Natural killer cell (primary cell): ENCODE data around the gene HDAC4. TPM values are rescaled to one million over a fixed set of nuclear protein-coding genes. Genes with fewer than 3 reads are reported as not detected.

Experiments
- ATAC-seq, 3 donors: fragments of 150-1000 bp in 2 of 3; fragments of 200-7000 bp in 1 of 3; cut with Tn5 transposase; 1 replicate in 1 of 3; 2 replicates in 2 of 3; pipeline ENCODE4 v1.10.0; 2021; ENCODE audit warnings: mild to moderate bottlenecking in 2 of 3, moderate library complexity in 2 of 3
- DNase-seq, 2 donors: peaks; one replicate each; pipeline versions ENCODE4 v3.0.0 to v3.0.0-alpha.2; 2013 to 2021; ENCODE audit warnings: mixed read lengths in 1 of 2
- H3K27ac ChIP-seq: one replicate; pipeline ENCODE4 v1.5.1; 2013; ENCODE audit warnings: mild to moderate bottlenecking, low read length
- H3K27me3 ChIP-seq: one replicate; pipeline ENCODE4 v1.6.1; 2013; ENCODE audit warnings: low read length; ENCODE audit not compliant: control insufficient read depth, insufficient read depth
- H3K36me3 ChIP-seq: one replicate; pipeline ENCODE4 v1.6.1; 2013; ENCODE audit warnings: low read length; ENCODE audit not compliant: control insufficient read depth, insufficient read depth
- H3K4me1 ChIP-seq: one replicate; pipeline ENCODE4 v1.6.1; 2013; ENCODE audit warnings: low read length; ENCODE audit not compliant: control insufficient read depth, insufficient read depth
- H3K4me3 ChIP-seq: one replicate; pipeline ENCODE4 v1.5.1; 2013; ENCODE audit warnings: low read length
- H3K9me3 ChIP-seq: one replicate; pipeline ENCODE4 v1.6.1; 2013; ENCODE audit warnings: low read length; ENCODE audit not compliant: control insufficient read depth, insufficient read depth
- H3K27ac Mint-ChIP-seq, 2 donors: one replicate each; pipeline ENCODE4 v1.8.0; 2022; ENCODE audit warnings: mild to moderate bottlenecking in 2 of 2, mixed read lengths in 2 of 2, moderate library complexity in 1 of 2
- H3K27me3 Mint-ChIP-seq, 2 donors: one replicate each; pipeline ENCODE4 v1.8.0; 2022; ENCODE audit warnings: low read depth in 2 of 2, mixed read lengths in 2 of 2
- H3K36me3 Mint-ChIP-seq: one replicate; pipeline ENCODE4 v1.8.0; 2022; ENCODE audit warnings: mixed read lengths
- H3K4me1 Mint-ChIP-seq, 2 donors: one replicate each; pipeline ENCODE4 v1.8.0; 2022; ENCODE audit warnings: mixed read lengths in 2 of 2
- H3K4me3 Mint-ChIP-seq: one replicate; pipeline ENCODE4 v1.8.0; 2022; ENCODE audit warnings: mild to moderate bottlenecking, moderate library complexity, mixed read lengths
- H3K9me3 Mint-ChIP-seq, 2 donors: one replicate each; pipeline ENCODE4 v1.8.0; 2022; ENCODE audit warnings: mixed read lengths in 2 of 2
- WGBS: methylation state at CpG from one replicate; pipeline ENCODE4 v1.1.7; 2013; ENCODE audit warnings: missing lambda C conversion rate; ENCODE audit not compliant: insufficient coverage; 5-methylcytosine and 5-hydroxymethylcytosine counted together
- intact Hi-C: fragments of 100-400 bp; cut with micrococcal nuclease; formaldehyde crosslinking; loops from one replicate; pipeline ENCODE4 v1.14.2; 2022
- total RNA-seq, 4 donors: library from RNA; stranded (reverse); fragments of 120-200 nt in 1 of 4; gene quantifications; one replicate each; pipeline versions ENCODE4 v1.2.3 to v1.2.4, GENCODE V29; 2013 to 2022
- TF ChIP-seq, protein P1 (sequence below): fragments of 200-600 bp; IDR thresholded peaks from one replicate; pipeline ENCODE4 v1.8.0; 2022; ENCODE audit warnings: antibody characterized with exemption

HDAC4 gene
- total RNA-seq, 3 donors from 2014 or later (not counting 1 experiment from before 2014, with no cell fraction given): 74.9 to 105 (median 100) TPM

DNA sequence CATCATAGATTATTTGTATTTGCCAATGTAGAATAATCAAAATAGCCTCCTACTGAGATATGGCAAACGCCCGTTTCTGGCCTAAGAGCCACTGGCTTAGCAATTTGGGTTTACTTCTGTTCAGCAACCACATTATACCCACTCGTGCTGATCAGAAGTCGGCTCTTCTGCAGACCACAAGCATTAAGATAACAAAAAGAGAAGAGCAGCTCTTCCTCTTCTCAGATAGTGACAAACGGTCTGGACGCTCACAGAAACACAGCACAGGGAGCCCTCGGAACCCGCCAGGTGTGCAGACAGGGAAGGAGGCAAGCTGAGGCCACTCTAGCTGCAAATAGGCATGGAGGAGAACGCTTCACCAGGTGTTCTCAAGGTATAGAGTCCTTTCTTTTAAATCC, 164.0 kb downstream of the HDAC4 start:
- no peaks in the 10 kb centered on the region for H3K36me3 Mint-ChIP-seq
- H3K27ac ChIP-seq: no peak overlapping the region
- TF ChIP-seq, protein P1, sequence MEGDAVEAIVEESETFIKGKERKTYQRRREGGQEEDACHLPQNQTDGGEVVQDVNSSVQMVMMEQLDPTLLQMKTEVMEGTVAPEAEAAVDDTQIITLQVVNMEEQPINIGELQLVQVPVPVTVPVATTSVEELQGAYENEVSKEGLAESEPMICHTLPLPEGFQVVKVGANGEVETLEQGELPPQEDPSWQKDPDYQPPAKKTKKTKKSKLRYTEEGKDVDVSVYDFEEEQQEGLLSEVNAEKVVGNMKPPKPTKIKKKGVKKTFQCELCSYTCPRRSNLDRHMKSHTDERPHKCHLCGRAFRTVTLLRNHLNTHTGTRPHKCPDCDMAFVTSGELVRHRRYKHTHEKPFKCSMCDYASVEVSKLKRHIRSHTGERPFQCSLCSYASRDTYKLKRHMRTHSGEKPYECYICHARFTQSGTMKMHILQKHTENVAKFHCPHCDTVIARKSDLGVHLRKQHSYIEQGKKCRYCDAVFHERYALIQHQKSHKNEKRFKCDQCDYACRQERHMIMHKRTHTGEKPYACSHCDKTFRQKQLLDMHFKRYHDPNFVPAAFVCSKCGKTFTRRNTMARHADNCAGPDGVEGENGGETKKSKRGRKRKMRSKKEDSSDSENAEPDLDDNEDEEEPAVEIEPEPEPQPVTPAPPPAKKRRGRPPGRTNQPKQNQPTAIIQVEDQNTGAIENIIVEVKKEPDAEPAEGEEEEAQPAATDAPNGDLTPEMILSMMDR: no peak
- H3K4me3 Mint-ChIP-seq: no peak overlapping the region
- DNase-seq: no peak
- 46% methylated on average over 9 of the region's 9 CpGs for WGBS
- intact Hi-C loops: no loop called here
- no peaks in the 10 kb centered on the region for H3K9me3 ChIP-seq
- H3K9me3 Mint-ChIP-seq: no peaks in the 10 kb centered on the region
- peaks cover 32 to 46% of the 10 kb centered on the region in 2 donors for H3K4me1 Mint-ChIP-seq
- peak in 1 of 3 donors; percentile 63 for ATAC-seq
- no peaks in the 10 kb centered on the region for H3K27me3 ChIP-seq
- no peaks in the 10 kb centered on the region for H3K27me3 Mint-ChIP-seq
- H3K4me3 ChIP-seq: no peak overlapping the region
- H3K27ac Mint-ChIP-seq: no peak overlapping the region
- peaks cover 6% of the 10 kb centered on the region for H3K36me3 ChIP-seq
- peaks cover 32% of the 10 kb centered on the region for H3K4me1 ChIP-seq

DNA sequence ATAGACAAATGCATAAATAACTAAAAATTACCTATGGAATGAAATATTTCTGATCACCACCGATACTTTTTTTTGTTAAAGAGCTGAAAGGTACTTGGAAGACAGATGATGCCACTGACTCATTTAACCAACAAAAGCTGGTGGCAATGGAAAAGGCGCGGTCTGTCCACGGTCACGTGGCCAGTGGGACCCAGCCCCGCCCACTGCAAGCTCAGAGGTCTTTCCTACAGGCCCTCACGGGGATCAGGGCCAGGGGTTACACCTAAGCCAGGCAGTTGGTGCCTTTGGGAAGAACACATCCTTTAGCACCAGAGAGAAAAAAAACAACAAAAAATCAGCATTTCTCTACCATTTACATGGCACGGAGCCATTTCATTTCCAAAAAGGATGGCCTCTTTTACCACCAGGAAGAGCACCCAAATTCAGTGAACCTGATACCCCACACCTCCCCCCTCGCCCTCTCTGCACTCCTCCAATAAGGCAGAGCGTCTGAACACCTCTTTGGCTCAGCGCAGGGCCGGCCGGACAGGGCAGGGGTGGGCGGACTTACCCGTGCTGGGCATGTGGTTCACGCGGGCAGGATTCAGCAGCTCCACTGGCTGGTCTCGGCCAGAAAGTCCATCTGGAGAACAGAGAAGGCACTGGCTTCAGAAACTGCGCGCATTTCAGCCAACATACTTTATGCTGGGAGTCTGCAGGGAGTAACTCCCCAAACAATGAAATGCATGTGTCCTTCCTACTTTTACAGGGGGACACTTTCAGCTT, 164.6 kb downstream of the HDAC4 start:
- Mint-ChIP-seq H3K27ac (no peak overlapping the region), H3K4me1 (peaks cover 27 to 41% of the 10 kb centered on the region in 2 donors), H3K27me3 (no peaks in the 10 kb centered on the region), H3K9me3 (no peaks in the 10 kb centered on the region), H3K36me3 (no peaks in the 10 kb centered on the region), H3K4me3 (no peak overlapping the region)
- H3K4me1 ChIP-seq: peaks cover 37% of the 10 kb centered on the region
- H3K9me3 ChIP-seq: no peaks in the 10 kb centered on the region
- WGBS: 95% methylated on average over 20 of the region's 20 CpGs
- H3K27me3 ChIP-seq: no peaks in the 10 kb centered on the region
- ATAC-seq: no peak
- no peak overlapping the region for H3K4me3 ChIP-seq
- peaks cover 6% of the 10 kb centered on the region for H3K36me3 ChIP-seq
- intact Hi-C loops: no loop called here
- no peak for DNase-seq
- no peak overlapping the region for H3K27ac ChIP-seq
- TF ChIP-seq, protein P1: no peak

DNA sequence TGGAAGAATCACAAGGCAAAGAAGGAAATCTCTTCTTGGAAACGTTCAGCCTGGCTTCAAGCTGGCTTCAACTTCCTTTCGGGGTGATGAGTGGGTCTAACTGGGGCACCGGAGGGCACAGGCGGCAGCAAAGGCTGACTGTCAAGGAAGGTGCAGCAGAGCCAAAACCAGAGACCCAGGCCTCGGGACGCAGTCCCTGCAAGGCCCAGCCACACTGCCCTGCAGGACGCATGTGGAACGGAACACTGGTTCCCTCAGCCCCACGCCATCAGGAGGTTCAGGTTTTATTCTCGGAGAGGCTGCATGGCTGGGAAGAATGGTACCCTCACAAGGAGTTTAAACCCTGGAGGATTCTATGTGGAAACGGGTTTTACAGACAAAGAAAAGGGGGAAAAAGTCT, 165.5 kb downstream of the HDAC4 start:
- H3K27ac ChIP-seq: no peak overlapping the region
- H3K4me1 Mint-ChIP-seq: peaks cover 35 to 44% of the 10 kb centered on the region in 2 donors
- no peak overlapping the region for H3K4me3 Mint-ChIP-seq
- WGBS: 90% methylated on average over 11 of the region's 11 CpGs
- no peak overlapping the region for H3K4me3 ChIP-seq
- DNase-seq (no peak), ATAC-seq (no peak)
- H3K27me3 ChIP-seq: no peaks in the 10 kb centered on the region
- no peak overlapping the region for H3K27ac Mint-ChIP-seq
- no peaks in the 10 kb centered on the region for H3K9me3 Mint-ChIP-seq
- intact Hi-C loops: no loop called here
- TF ChIP-seq, protein P1: no peak
- H3K4me1 ChIP-seq: peaks cover 38% of the 10 kb centered on the region
- no peaks in the 10 kb centered on the region for H3K27me3 Mint-ChIP-seq
- no peaks in the 10 kb centered on the region for H3K36me3 Mint-ChIP-seq
- H3K36me3 ChIP-seq: peaks cover 6% of the 10 kb centered on the region
- no peaks in the 10 kb centered on the region for H3K9me3 ChIP-seq
